ENCODE measurements around the gene EVC.

GRCh38 chr4:5800496-5800895 is 89.5 kb downstream of the EVC start:
- no peak for TF ChIP-seq CTCF (IDR thresholded peaks at IDR 0.05)
- TF ChIP-seq POLR2A (IDR thresholded peaks at IDR 0.05), result no peak
